MM.1S (cell line): Measurements from ENCODE around the gene GPA33.
A peak's percentile ranks its signal among the peaks of the same experiment; 100 is the strongest.

Source experiments
- CTCF ChIP-seq: fragments of 300-600 bp; sonication (generic); IDR thresholded peaks from 2 replicates; pipeline ENCODE4 v1.5.1; 2016; ENCODE audit warnings: antibody characterized with exemption, low read length, mixed read lengths
- EZH2 ChIP-seq: fragments of 300-600 bp; sonication (generic); optimal IDR thresholded peaks from 2 replicates; pipeline ENCODE3; 2017; ENCODE audit warnings: low read depth, mild to moderate bottlenecking, antibody characterized with exemption, low read length, mixed read lengths

- TF ChIP-seq CTCF: peak; percentile 99
- TF ChIP-seq EZH2: no peak
These were observed 23.6 kb downstream of the GPA33 start for GRCh38 chr1:167066333-167067122.
